T follicular helper cell (primary cell): ENCODE data around the gene FBXO21.
"Not testable (repeated sequence)": the region's sequence is repeated elsewhere in the genome, so short reads cannot be mapped to it uniquely, and the experiment has no call there.

Experiments used
- DNase-seq: peaks from one replicate; pipeline ENCODE4 v3.0.0-alpha.2; 2020; ENCODE audit warnings: low read depth

The FBXO21 gene

GRCh38 chr12:117202033-117202432 is 11.8 kb upstream of the FBXO21 start:
- no peak for DNase-seq

- DNase-seq: not testable (repeated sequence)
Observed at GRCh38 chr12:117199956-117200744, 9.9 kb upstream of the FBXO21 start.

- DNase-seq: not testable (repeated sequence)
Observed at GRCh38 chr12:117196334-117196733, 6.1 kb upstream of the FBXO21 start.

GRCh38 chr12:117195027-117195426 is 4.8 kb upstream of the FBXO21 start:
- DNase-seq: not testable (repeated sequence)

GRCh38 chr12:117193903-117194302 is 3.6 kb upstream of the FBXO21 start:
- DNase-seq: no peak

GRCh38 chr12:117192581-117192980 is 2.3 kb upstream of the FBXO21 start:
- DNase-seq: not testable (repeated sequence)

- DNase-seq: no peak
Observed at GRCh38 chr12:117192057-117192456, 1.8 kb upstream of the FBXO21 start.

- DNase-seq: peak; percentile 14
Observed at GRCh38 chr12:117189725-117190209, 503 bp downstream of the FBXO21 start.

- no peak for DNase-seq
Observed at GRCh38 chr12:117188961-117189724, 1.1 kb downstream of the FBXO21 start.

- no peak for DNase-seq
Observed at GRCh38 chr12:117188121-117188665, 2.1 kb downstream of the FBXO21 start.

- DNase-seq: no peak
Observed at GRCh38 chr12:117187421-117187820, 2.8 kb downstream of the FBXO21 start.

GRCh38 chr12:117182866-117183265 is 7.4 kb downstream of the FBXO21 start:
- DNase-seq: no peak

- not testable (repeated sequence) for DNase-seq
Observed at GRCh38 chr12:117181468-117181843, 8.8 kb downstream of the FBXO21 start.

GRCh38 chr12:117180758-117181467 is 9.4 kb downstream of the FBXO21 start:
- DNase-seq: no peak

GRCh38 chr12:117178745-117179144 is 11.5 kb downstream of the FBXO21 start:
- no peak for DNase-seq

- no peak for DNase-seq
Observed at GRCh38 chr12:117178301-117178700, 12.0 kb downstream of the FBXO21 start.

GRCh38 chr12:117172168-117172567 is 18.1 kb downstream of the FBXO21 start:
- no peak for DNase-seq

- DNase-seq: no peak
Observed at GRCh38 chr12:117171499-117172162, 18.6 kb downstream of the FBXO21 start.

GRCh38 chr12:117169548-117169947 is 20.7 kb downstream of the FBXO21 start:
- DNase-seq: no peak

- DNase-seq: no peak
Observed at GRCh38 chr12:117168976-117169375, 21.3 kb downstream of the FBXO21 start.

- DNase-seq: no peak
Observed at GRCh38 chr12:117167769-117168168, 22.5 kb downstream of the FBXO21 start.

- DNase-seq: no peak
Observed at GRCh38 chr12:117166107-117166506, 24.2 kb downstream of the FBXO21 start.
